Measurements from ENCODE around the gene RNF17.

DNA sequence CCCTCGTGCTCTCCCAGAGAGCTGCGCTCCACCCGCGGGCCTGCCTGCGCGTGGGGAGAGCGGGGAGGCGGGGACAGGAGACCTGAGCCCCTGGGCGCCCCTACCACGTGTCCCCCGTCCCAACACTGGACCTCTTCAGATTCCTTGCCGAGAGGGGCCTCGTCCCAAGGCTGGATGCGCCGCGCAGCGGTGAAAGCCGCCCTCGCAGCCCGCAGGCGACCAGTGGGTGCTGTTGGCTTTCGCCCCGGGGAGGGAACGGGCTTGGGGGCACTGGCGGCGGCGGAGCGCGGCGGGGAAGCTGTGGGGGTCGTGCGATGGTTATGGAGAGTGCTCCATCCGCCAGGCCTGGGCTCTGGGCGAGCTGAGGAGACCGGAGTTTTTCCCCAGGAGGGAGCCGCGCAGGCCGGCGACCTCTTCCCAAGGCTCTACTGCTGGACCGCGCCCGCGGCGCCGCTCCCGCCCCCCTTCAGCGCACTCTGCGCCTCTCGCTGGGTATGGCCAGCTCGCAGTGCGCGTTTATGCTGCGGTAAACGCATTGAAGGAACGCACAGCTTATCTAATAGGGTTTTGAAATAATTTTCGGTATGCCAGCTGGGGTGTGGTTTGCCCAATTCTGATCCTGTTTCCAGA, 17.2 kb upstream of the RNF17 start:
- TF ChIP-seq GATA3 (IDR thresholded peaks at IDR 0.05; ENCODE audit: low read depth, low read length) (no peak), GATA2 (IDR thresholded peaks at IDR 0.05; ENCODE audit: low read depth, low read length) (no peak)
